Ovary (tissue), 9 donors: Measurements from ENCODE around the gene TMEM207. TPM values are rescaled to one million over a fixed set of nuclear protein-coding genes. Genes with fewer than 3 reads are reported as not detected.

Experiments used
- DNase-seq, 5 donors: peaks; one replicate each; pipeline ENCODE4 v3.0.0-alpha.2; 2019 to 2020
- H3K27ac ChIP-seq, 2 donors: fragments of 200-600 bp; one replicate each; pipeline versions ENCODE4 v1.5.1 to v1.8.0; 2019 to 2022
- H3K27me3 ChIP-seq: fragments of 200-600 bp; one replicate; pipeline ENCODE4 v1.8.0; 2022
- H3K36me3 ChIP-seq: fragments of 200-600 bp; sonication (generic); one replicate; pipeline ENCODE4 v1.5.1; 2019
- H3K4me1 ChIP-seq: one replicate; pipeline ENCODE4 v1.8.1; 2013; ENCODE audit warnings: mild to moderate bottlenecking, moderate library complexity; ENCODE audit not compliant: insufficient read depth
- H3K4me3 ChIP-seq: fragments of 200-600 bp; sonication (generic); one replicate; pipeline ENCODE4 v1.5.1; 2017
- H3K9me3 ChIP-seq, 2 donors: fragments of 200-600 bp in 1 of 2; sonication (generic) in 1 of 2; one replicate each; pipeline versions ENCODE4 v1.5.1 to v1.8.1; 2013 to 2019; ENCODE audit warnings: mild to moderate bottlenecking in 1 of 2, moderate library complexity in 1 of 2
- CTCF ChIP-seq, 3 donors: fragments of 450-650 bp in 2 of 3; fragments of 200-600 bp in 1 of 3; IDR thresholded peaks; one replicate each; pipeline versions ENCODE4 v1.5.1 to v1.8.0; 2016 to 2022; ENCODE audit warnings: antibody characterized with exemption in 3 of 3, mild to moderate bottlenecking in 1 of 3
- EP300 ChIP-seq: sonication (generic); formaldehyde crosslinking; IDR thresholded peaks from one replicate; pipeline ENCODE4 v1.6.1; 2017; ENCODE audit warnings: antibody characterized with exemption
- POLR2A ChIP-seq: fragments of 450-650 bp; IDR thresholded peaks from one replicate; pipeline ENCODE4 v1.6.1; 2017; ENCODE audit warnings: antibody characterized with exemption, mild to moderate bottlenecking, moderate library complexity
- WGBS, 3 donors: extraction: QIAGEN DNeasy Blood & Tissue Kit in 1 of 3; methylation state at CpG; one replicate each; pipeline versions ENCODE4 v1.1.5 to v1.1.7; 2013 to 2017; 5-methylcytosine and 5-hydroxymethylcytosine counted together
- intact Hi-C, 4 donors: fragments of 100-400 bp; cut with DNase I; formaldehyde crosslinking; loops; one replicate each; pipeline versions ENCODE4 v1.11.0 to v1.15.1; 2022 to 2023
- polyA plus RNA-seq, 2 donors: library from polyadenylated mRNA; stranded (reverse); fragments of 200-250 nt in 1 of 2; fragments of 350-450 nt in 1 of 2; fragmentation: Illumina TruSeq in 1 of 2; extraction: RNeasy Lipid Tissue Mini Kit (QIAGEN cat#74804) in 1 of 2; gene quantifications; one replicate each; pipeline ENCODE4 v1.2.3, GENCODE V29; 2013 to 2014
- total RNA-seq, 7 donors: library from RNA; depleted of rRNA in 2 of 7; stranded (reverse); fragments of >200 nt in 2 of 7; fragmentation: NEBNext Ultra II Directional in 3 of 7; extraction: Animal tissue kit (Norgen Biotek cat#: 25700) in 3 of 7; gene quantifications; one replicate each; pipeline versions ENCODE4 v1.1.0 to v1.2.4, GENCODE V29; 2016 to 2023
- donor health status: DM: no; HTN: no; CAD: no; lungs with moderate emphysema.
- donor health status: DM: no; HTN: no; CAD: no.
- donor health status: Bipolar disorder and iron deficiency.
- donor health status: DM: yes; HTN: yes; CAD: no.
- donor health status: DM: no; HTN: no; CAD: no.
- donor health status: DM: yes; HTN: yes; CAD: no.

TMEM207 gene
- total and polyA plus RNA-seq, 9 donors = not detected

GRCh38 chr3:190424108-190424477 is 25.6 kb downstream of the TMEM207 start:
- TF ChIP-seq POLR2A = no peak
- TF ChIP-seq EP300 = no peak
- no peak for TF ChIP-seq CTCF (IDR thresholded peaks at IDR 0.05)
- intact Hi-C loops = loop anchor here in 1 of 4 donors (10.0 kb wide), 1 partner anchor 459 kb away; no protein-coding TSS in a partner anchor
- no peak for DNase-seq

GRCh38 chr3:190414297-190414696 is 35.4 kb downstream of the TMEM207 start:
- Histone ChIP-seq H3K4me3 (no peak overlapping the region), H3K27ac (no peak overlapping the region), H3K36me3 (no peaks in the 10 kb centered on the region), H3K27me3 (no peaks in the 10 kb centered on the region), H3K4me1 (no peaks in the 10 kb centered on the region), H3K9me3 (no peaks in the 10 kb centered on the region)
- 71 to 78% (median 76%) methylated on average over 3 of the region's 3 CpGs for WGBS, 3 donors
- TF ChIP-seq POLR2A (no peak), CTCF (IDR thresholded peaks at IDR 0.05) (no peak), EP300 (no peak)
- no peak for DNase-seq
- intact Hi-C loops = no loop called here

More at GRCh38 chr3:190424108-190424477, 25.6 kb downstream of the TMEM207 start:
- Histone ChIP-seq H3K27me3 (no peaks in the 10 kb centered on the region), H3K27ac (no peak overlapping the region), H3K4me1 (no peaks in the 10 kb centered on the region), H3K4me3 (no peak overlapping the region), H3K9me3 (no peaks in the 10 kb centered on the region), H3K36me3 (no peaks in the 10 kb centered on the region)
- 67 to 76% (median 68%) methylated on average over 2 of the region's 2 CpGs for WGBS, 3 donors

- Histone ChIP-seq H3K9me3 (no peaks in the 10 kb centered on the region), H3K27ac (no peak overlapping the region), H3K4me3 (no peak overlapping the region), H3K27me3 (no peaks in the 10 kb centered on the region), H3K36me3 (no peaks in the 10 kb centered on the region), H3K4me1 (no peaks in the 10 kb centered on the region)
- TF ChIP-seq EP300 = no peak
- TF ChIP-seq POLR2A = no peak
- TF ChIP-seq CTCF (IDR thresholded peaks at IDR 0.05) = no peak
- WGBS, 3 donors = 94 to 96% (median 95%) methylated on average over 8 of the region's 8 CpGs
- intact Hi-C loops = no loop called here
- DNase-seq = no peak
Observed at GRCh38 chr3:190404715-190405114, 45.0 kb downstream of the TMEM207 start.

- Histone ChIP-seq H3K9me3 (no peaks in the 10 kb centered on the region), H3K4me3 (no peak overlapping the region), H3K36me3 (no peaks in the 10 kb centered on the region), H3K4me1 (no peaks in the 10 kb centered on the region), H3K27ac (no peak overlapping the region), H3K27me3 (no peaks in the 10 kb centered on the region)
- WGBS, 3 donors = 70 to 79% (median 72%) methylated on average over 4 of the region's 4 CpGs
- no peak for DNase-seq
- no peak for TF ChIP-seq EP300
- intact Hi-C loops = no loop called here
Observed at GRCh38 chr3:190401963-190402362, 47.7 kb downstream of the TMEM207 start.

GRCh38 chr3:190399677-190400076 is 50.0 kb downstream of the TMEM207 start:
- H3K4me3 ChIP-seq = no peak overlapping the region
- TF ChIP-seq CTCF (IDR thresholded peaks at IDR 0.05) (no peak), EP300 (no peak), POLR2A (no peak)
- 96 to 99% (median 97%) methylated on average over 8 of the region's 8 CpGs for WGBS, 3 donors
- DNase-seq = no peak
- no peaks in the 10 kb centered on the region for H3K36me3 ChIP-seq
- H3K9me3 ChIP-seq = no peaks in the 10 kb centered on the region
- no peaks in the 10 kb centered on the region for H3K27me3 ChIP-seq
- H3K4me1 ChIP-seq = no peaks in the 10 kb centered on the region
- intact Hi-C loops = no loop called here
- no peak overlapping the region for H3K27ac ChIP-seq
